C4-2B (cell line): ENCODE results near the gene NIM1K.

ENCODE experiments used
- CTCF ChIP-seq: fragments of 450-650 bp; conservative IDR thresholded peaks from 2 replicates; pipeline ENCODE4 v1.5.1; 2017; ENCODE audit warnings: mild to moderate bottlenecking
- ZFX ChIP-seq: fragments of 450-650 bp; IDR thresholded peaks from 2 replicates; pipeline ENCODE4 v1.6.1; 2017

GRCh38 chr5:43210570-43210969 lies 18.5 kb downstream of the NIM1K start:
- TF ChIP-seq CTCF: no peak
- no peak for TF ChIP-seq ZFX
